ENCODE results near the gene HAND2.
A peak's percentile ranks its signal among the peaks of the same experiment; 100 is the strongest.

- no peak for TF ChIP-seq CTCF (IDR thresholded peaks at IDR 0.05)
- TF ChIP-seq POLR2A (IDR thresholded peaks at IDR 0.05) = peak in 1 of 2 donors; percentile 14
- TF ChIP-seq POLR2AphosphoS5 (IDR thresholded peaks at IDR 0.05; ENCODE audit: insufficient read depth in 1 of 2, low read depth in 1 of 2) = peak in 1 of 2 donors; percentile 81
Measured at GRCh38 chr4:173509036-173510001, 20.7 kb downstream of the HAND2 start.

All from vagina (tissue), 2 donors.